ENCODE results near the gene TSPAN18. TPM values are rescaled to one million over a fixed set of nuclear protein-coding genes. Genes with fewer than 3 reads are reported as not detected.

TSPAN18 gene
- polyA plus RNA-seq, 1 of the 3 experiments (the other 2 are of a cell fraction) = 0.72 TPM

- Histone ChIP-seq H3F3A (replicated peaks; ENCODE audit: insufficient read depth) (no peaks in the 10 kb centered on the region), H3K9ac (no peak overlapping the region), H3K9me2 (no peaks in the 10 kb centered on the region), H3K27me3 (ENCODE audit: insufficient read depth) (no peaks in the 10 kb centered on the region), H3K4me3 (ENCODE audit: low read depth in 2 of 2, low read length in 1 of 2) (no peak overlapping the region), H4K20me1 (ENCODE audit: insufficient read depth) (peaks cover 10% of the 10 kb centered on the region; the same call in 1 of the 2 replicates), H3K9me3 (no peaks in the 10 kb centered on the region), H3K79me2 (ENCODE audit: insufficient read depth) (no peaks in the 10 kb centered on the region), H3K36me3 (replicated peaks in 1 of 2; ENCODE audit: control insufficient read depth in 1 of 2, insufficient read depth in 2 of 2, low read length in 1 of 2) (no peaks in the 10 kb centered on the region), H3K4me1 (ENCODE audit: control insufficient read depth in 1 of 2, insufficient read depth in 2 of 2, low read depth in 1 of 2, low read length in 1 of 2) (peaks cover 0 to 6% of the 10 kb centered on the region in 2 experiments; a peak in 1 of 4 replicates), H3K27ac (ENCODE audit: low read depth in 2 of 2, low read length in 1 of 2) (no peak overlapping the region), H2AFZ (ENCODE audit: low read depth) (no peak overlapping the region), H3K4me2 (no peak overlapping the region)
- TF ChIP-seq TAF1 (IDR thresholded peaks at IDR 0.05; ENCODE audit: borderline replicate concordance, low read depth, low read length) = no peak
- POLR2A ChIA-PET = interaction anchor here (0.5 kb wide), 1 partner anchor 498 kb away, joined by 4 read pairs; no protein-coding TSS in a partner anchor
- WGBS (ENCODE audit: low lambda C conversion rate) = 100% methylated on average over 2 of the region's 2 CpGs
- no peak for DNase-seq
- CTCF ChIA-PET = interaction anchor here (0.5 to 24.2 kb wide), 5 partner anchors 6 to 317 kb away, joined by 3 to 1245 read pairs (median 3); no protein-coding TSS in a partner anchor
Observed at GRCh38 chr11:44934110-44934509, 207.3 kb downstream of the TSPAN18 start.

GRCh38 chr11:44934735-44935250 is 208.0 kb downstream of the TSPAN18 start:
- H3K36me3 ChIP-seq (replicated peaks in 1 of 2; ENCODE audit: control insufficient read depth in 1 of 2, insufficient read depth in 2 of 2, low read length in 1 of 2) = no peaks in the 10 kb centered on the region
- H3K4me2 ChIP-seq = no peak overlapping the region
- H3K4me3 ChIP-seq (ENCODE audit: low read depth in 2 of 2, low read length in 1 of 2) = no peak overlapping the region
- ChIA-PET POLR2A (no interaction called here), CTCF (interaction anchor here (0.8 to 24.2 kb wide), 6 partner anchors 7 to 400 kb away, joined by 3 to 1245 read pairs (median 22); no protein-coding TSS in a partner anchor)
- no peaks in the 10 kb centered on the region for H3K9me2 ChIP-seq
- peaks cover 0 to 6% of the 10 kb centered on the region in 2 experiments; a peak in 1 of 4 replicates for H3K4me1 ChIP-seq (ENCODE audit: control insufficient read depth in 1 of 2, insufficient read depth in 2 of 2, low read depth in 1 of 2, low read length in 1 of 2)
- H3K27me3 ChIP-seq (ENCODE audit: insufficient read depth) = no peaks in the 10 kb centered on the region
- no peaks in the 10 kb centered on the region for H3K9me3 ChIP-seq
- no peaks in the 10 kb centered on the region for H3F3A ChIP-seq (replicated peaks; ENCODE audit: insufficient read depth)
- DNase-seq = no peak
- TF ChIP-seq TAF1 (IDR thresholded peaks at IDR 0.05; ENCODE audit: borderline replicate concordance, low read depth, low read length) (no peak), GABPA (IDR thresholded peaks at IDR 0.05; ENCODE audit: low read depth) (no peak), SIN3A (IDR thresholded peaks at IDR 0.05; ENCODE audit: borderline replicate concordance, low read depth, low read length) (no peak), POLR2AphosphoS5 (IDR thresholded peaks at IDR 0.05; ENCODE audit: low read depth, low read length) (no peak), YY1 (IDR thresholded peaks at IDR 0.05; ENCODE audit: low read depth) (no peak), TEAD4 (IDR thresholded peaks at IDR 0.05; ENCODE audit: borderline replicate concordance, insufficient read depth) (no peak), MEF2A (IDR thresholded peaks at IDR 0.05; ENCODE audit: borderline replicate concordance, low read depth) (no peak), EP300 (IDR thresholded peaks at IDR 0.05; ENCODE audit: borderline replicate concordance in 1 of 2, low read depth in 1 of 2, low read length in 1 of 2) (no peak), RAD21 (IDR thresholded peaks at IDR 0.05; ENCODE audit: low read length) (no peak), RXRA (IDR thresholded peaks at IDR 0.05; ENCODE audit: borderline replicate concordance, low read depth) (no peak), GATA2 (CRISPR knock-in tag; IDR thresholded peaks at IDR 0.05) (no peak), FOXM1 (IDR thresholded peaks at IDR 0.05; ENCODE audit: low read depth) (no peak)
- TF ChIP-seq, protein P1, sequence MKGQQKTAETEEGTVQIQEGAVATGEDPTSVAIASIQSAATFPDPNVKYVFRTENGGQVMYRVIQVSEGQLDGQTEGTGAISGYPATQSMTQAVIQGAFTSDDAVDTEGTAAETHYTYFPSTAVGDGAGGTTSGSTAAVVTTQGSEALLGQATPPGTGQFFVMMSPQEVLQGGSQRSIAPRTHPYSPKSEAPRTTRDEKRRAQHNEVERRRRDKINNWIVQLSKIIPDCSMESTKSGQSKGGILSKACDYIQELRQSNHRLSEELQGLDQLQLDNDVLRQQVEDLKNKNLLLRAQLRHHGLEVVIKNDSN (IDR thresholded peaks at IDR 0.05; ENCODE audit: borderline replicate concordance, low read depth) = no peak
- no peak overlapping the region for H3K27ac ChIP-seq (ENCODE audit: low read depth in 2 of 2, low read length in 1 of 2)
- WGBS (ENCODE audit: low lambda C conversion rate) = 92% methylated on average over 12 of the region's 13 CpGs
- H3K79me2 ChIP-seq (ENCODE audit: insufficient read depth) = no peaks in the 10 kb centered on the region
- no peak overlapping the region for H2AFZ ChIP-seq (ENCODE audit: low read depth)
- peaks cover 10% of the 10 kb centered on the region; the same call in 1 of the 2 replicates for H4K20me1 ChIP-seq (ENCODE audit: insufficient read depth)
- H3K9ac ChIP-seq = no peak overlapping the region
